NCI-H128 (cell line): Measurements from ENCODE around the gene ZCCHC3.

Experiments used
- DNase-seq: peaks from one replicate; lab custom pipeline; 2025; ENCODE audit not compliant: unreplicated experiment; lab: John Stamatoyannopoulos, UW

Gene ZCCHC3

GRCh38 chr20:341682-342081 lies 44.3 kb downstream of the ZCCHC3 start:
- DNase-seq = no peak

DNA sequence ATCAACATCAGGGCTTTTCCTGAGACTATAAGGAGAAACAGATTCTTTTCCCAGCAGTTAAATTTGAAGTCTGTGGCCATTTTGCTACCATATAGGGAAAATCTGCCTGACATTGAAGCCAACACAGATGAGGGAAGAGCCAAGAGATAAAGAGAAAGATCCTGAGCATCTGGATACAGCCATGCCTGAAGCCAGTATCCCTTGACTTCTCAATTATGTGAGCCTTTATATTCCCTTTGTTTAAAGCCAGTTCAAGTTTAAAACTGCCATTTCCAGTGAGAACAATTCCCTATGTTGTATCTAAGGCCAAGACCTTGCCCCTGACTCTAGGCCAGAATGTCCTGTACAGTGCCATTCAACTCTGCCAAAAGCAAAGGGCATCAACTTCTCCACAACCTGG lies 45.7 kb downstream of the ZCCHC3 start:
- DNase-seq = no peak

- DNase-seq = no peak
Measured at GRCh38 chr20:346033-346639, 48.8 kb downstream of the ZCCHC3 start.

GRCh38 chr20:346640-347316 lies 49.4 kb downstream of the ZCCHC3 start, which contains the start of gene NRSN2:
Gene NRSN2, plus strand, starts transcription at chr20:347111. Its CDS starts 2,533 bp downstream, at chr20:349644.
- DNase-seq = peak; percentile 36

GRCh38 chr20:347317-347639 lies 49.9 kb downstream of the ZCCHC3 start:
- no peak for DNase-seq

DNA sequence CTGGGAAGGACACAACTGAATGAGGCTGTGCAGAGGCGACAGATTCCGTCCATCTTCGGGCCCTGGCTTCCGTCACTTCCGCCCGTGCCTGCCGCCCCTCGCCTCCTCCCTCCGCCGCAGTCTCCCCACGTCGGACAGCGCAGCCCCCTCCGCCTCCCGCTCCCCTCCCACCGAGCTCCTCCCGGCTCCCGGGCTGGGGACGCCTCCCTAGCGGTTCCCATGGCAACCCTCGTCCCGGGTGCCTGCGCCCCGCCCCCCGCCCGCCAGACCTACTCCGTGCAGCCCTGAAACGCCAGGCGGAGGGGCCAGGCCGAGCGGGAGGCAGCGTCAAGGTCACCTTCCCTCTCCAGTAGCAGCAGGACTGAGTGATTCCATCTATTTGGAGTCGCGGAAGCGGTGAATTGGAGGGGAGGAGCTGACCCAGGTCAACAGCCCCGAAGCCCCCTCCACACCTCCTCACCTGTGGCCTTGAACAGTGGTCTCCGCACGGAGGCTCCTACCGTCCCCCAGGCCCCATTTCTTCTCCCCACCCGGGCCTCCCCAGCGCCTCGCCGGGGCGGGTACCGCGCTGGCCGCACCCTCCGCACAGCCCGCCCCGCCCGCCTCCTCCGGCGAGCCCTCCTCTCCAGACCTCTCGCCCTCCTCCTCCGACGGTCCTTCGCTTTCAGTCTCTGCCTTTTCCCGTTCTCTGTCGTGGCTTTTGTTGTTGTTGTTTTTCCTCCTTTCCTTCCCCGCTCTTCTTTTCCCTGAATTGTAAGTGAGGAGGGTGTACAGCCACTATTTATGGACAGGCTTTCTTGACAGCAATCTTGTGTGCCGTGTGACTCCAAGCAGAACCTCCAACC lies 50.5 kb downstream of the ZCCHC3 start:
- peak; percentile 94 for DNase-seq

DNA sequence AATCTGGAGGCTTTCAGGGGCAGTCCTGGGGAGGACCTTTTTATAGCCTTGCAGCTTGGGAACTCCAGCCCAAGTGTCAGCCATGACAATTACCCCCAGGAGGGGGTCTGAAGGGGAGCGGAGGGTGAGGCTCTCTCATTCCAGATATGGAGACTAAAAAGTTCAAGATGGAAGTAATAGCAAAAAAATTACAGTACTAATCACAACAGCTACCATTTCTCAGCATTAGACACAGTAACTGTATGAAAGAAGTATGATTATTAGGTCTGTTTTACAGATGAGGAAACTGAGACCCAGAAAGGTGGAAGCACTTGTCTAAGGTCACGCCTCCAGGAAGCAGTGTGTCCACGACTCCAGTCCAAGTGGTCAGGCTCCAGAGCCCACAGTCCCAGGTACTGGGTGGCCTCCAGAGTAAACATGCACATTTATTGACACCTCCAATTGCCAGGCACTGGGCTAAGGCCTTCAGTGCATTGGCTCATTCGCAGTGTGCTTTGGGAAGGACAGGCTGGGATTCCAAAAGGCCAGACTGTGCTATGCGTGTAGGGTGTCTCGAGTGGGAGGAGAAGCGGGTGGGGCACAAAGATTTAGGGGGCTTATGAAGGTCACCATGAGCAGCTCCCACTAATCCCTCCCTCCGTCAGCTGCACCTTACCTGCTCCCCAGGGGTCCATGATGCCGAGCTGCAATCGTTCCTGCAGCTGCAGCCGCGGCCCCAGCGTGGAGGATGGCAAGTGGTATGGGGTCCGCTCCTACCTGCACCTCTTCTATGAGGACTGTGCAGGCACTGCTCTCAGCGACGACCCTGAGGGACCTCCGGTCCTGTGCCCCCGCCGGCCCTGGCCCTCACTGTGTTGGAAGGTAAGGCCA lies 51.8 kb downstream of the ZCCHC3 start:
- DNase-seq = no peak
